Erythroblast (primary cell): ENCODE measurements around the gene GGCT.

Experiments
- DNase-seq, 2 experiments: peaks; one replicate each; lab custom pipeline; 2025; lab: John Stamatoyannopoulos, UW
- GATA1 ChIP-seq: IDR thresholded peaks from 2 replicates; pipeline ENCODE4 v1.6.1; 2011; ENCODE audit warnings: low read depth, mild to moderate bottlenecking, control low read depth, low read length, moderate library complexity
- POLR2A ChIP-seq: IDR thresholded peaks from 2 replicates; pipeline ENCODE4 v1.6.1; 2011; ENCODE audit warnings: mild to moderate bottlenecking, low read length

The GGCT gene

GRCh38 chr7:30470163-30470770 lies 34.4 kb downstream of the GGCT start:
- no peak for TF ChIP-seq GATA1
- TF ChIP-seq POLR2A = no peak
- DNase-seq = peak; percentile 12 to 18

- no peak for DNase-seq
These were observed 35.3 kb downstream of the GGCT start for GRCh38 chr7:30469303-30469702.

GRCh38 chr7:30468791-30469190 lies 35.8 kb downstream of the GGCT start:
- no peak for TF ChIP-seq POLR2A
- DNase-seq = no peak

More at GRCh38 chr7:30469303-30469702, 35.3 kb downstream of the GGCT start:
- no peak for TF ChIP-seq GATA1
- TF ChIP-seq POLR2A = no peak

- no peak for DNase-seq
- TF ChIP-seq GATA1 (no peak), POLR2A (no peak)
These were observed 36.6 kb downstream of the GGCT start for GRCh38 chr7:30468041-30468440.

- TF ChIP-seq GATA1 (no peak), POLR2A (no peak)
- no peak for DNase-seq
These were observed 37.4 kb downstream of the GGCT start for GRCh38 chr7:30467271-30467670.

GRCh38 chr7:30466266-30466665 lies 38.4 kb downstream of the GGCT start:
- no peak for TF ChIP-seq GATA1
- TF ChIP-seq POLR2A = no peak
- peak in 1 of 2 experiments; percentile 26 for DNase-seq

- TF ChIP-seq GATA1 (no peak), POLR2A (no peak)
- DNase-seq = no peak
These were observed 38.8 kb downstream of the GGCT start for GRCh38 chr7:30465811-30466180.

- no peak for TF ChIP-seq GATA1
- TF ChIP-seq POLR2A = no peak
- no peak for DNase-seq
These were observed 39.4 kb downstream of the GGCT start for GRCh38 chr7:30465046-30465810.

GRCh38 chr7:30464231-30464671 lies 40.4 kb downstream of the GGCT start:
- TF ChIP-seq POLR2A = no peak
- TF ChIP-seq GATA1 = no peak
- no peak for DNase-seq

- no peak for DNase-seq
- TF ChIP-seq POLR2A (no peak), GATA1 (no peak)
These were observed 41.1 kb downstream of the GGCT start for GRCh38 chr7:30463405-30464145.

GRCh38 chr7:30462179-30462578 lies 42.5 kb downstream of the GGCT start:
- no peak for TF ChIP-seq GATA1
- no peak for TF ChIP-seq POLR2A
- DNase-seq = no peak

- TF ChIP-seq POLR2A (no peak), GATA1 (no peak)
- no peak for DNase-seq
These were observed 44.4 kb downstream of the GGCT start for GRCh38 chr7:30460246-30460633.

- DNase-seq = no peak
- no peak for TF ChIP-seq GATA1
- TF ChIP-seq POLR2A = no peak
These were observed 44.9 kb downstream of the GGCT start for GRCh38 chr7:30459591-30460245.

GRCh38 chr7:30458311-30458710 lies 46.3 kb downstream of the GGCT start:
- no peak for TF ChIP-seq POLR2A
- no peak for TF ChIP-seq GATA1
- no peak for DNase-seq
